ENCODE measurements around the gene PIP5K1C.

Gene PIP5K1C

GRCh38 chr19:3609779-3610719 lies 90.2 kb downstream of the PIP5K1C start:
- no peak for DNase-seq (ENCODE audit: low read depth)

GRCh38 chr19:3608750-3609322 lies 91.4 kb downstream of the PIP5K1C start:
- no peak for DNase-seq (ENCODE audit: low read depth)

- DNase-seq (ENCODE audit: low read depth), result no peak
These were observed 92.1 kb downstream of the PIP5K1C start for GRCh38 chr19:3608079-3608641.

GRCh38 chr19:3607303-3608078 lies 92.8 kb downstream of the PIP5K1C start:
- DNase-seq (ENCODE audit: low read depth), result peak; percentile 28

- DNase-seq (ENCODE audit: low read depth), result peak; percentile 78
These were observed 93.5 kb downstream of the PIP5K1C start, which contains the start of gene TBXA2R for GRCh38 chr19:3606690-3607289. Gene TBXA2R, minus strand, starts transcription at chr19:3606875. Its CDS starts 6,241 bp downstream, at chr19:3600634.

GRCh38 chr19:3606174-3606689 lies 94.0 kb downstream of the PIP5K1C start:
- DNase-seq (ENCODE audit: low read depth), result peak; percentile 45

- no peak for DNase-seq (ENCODE audit: low read depth)
These were observed 94.5 kb downstream of the PIP5K1C start for GRCh38 chr19:3605770-3606169.

GRCh38 chr19:3605361-3605760 lies 94.9 kb downstream of the PIP5K1C start:
- no peak for DNase-seq (ENCODE audit: low read depth)

- no peak for DNase-seq (ENCODE audit: low read depth)
These were observed 95.3 kb downstream of the PIP5K1C start for GRCh38 chr19:3604987-3605343.

GRCh38 chr19:3604227-3604986 lies 95.9 kb downstream of the PIP5K1C start:
- DNase-seq (ENCODE audit: low read depth), result no peak

GRCh38 chr19:3603121-3603811 lies 97.0 kb downstream of the PIP5K1C start:
- no peak for DNase-seq (ENCODE audit: low read depth)

GRCh38 chr19:3601021-3601420 lies 99.2 kb downstream of the PIP5K1C start:
- DNase-seq (ENCODE audit: low read depth), result no peak

- peak; percentile 40 for DNase-seq (ENCODE audit: low read depth)
These were observed 100.5 kb downstream of the PIP5K1C start for GRCh38 chr19:3599776-3600187.

GRCh38 chr19:3595521-3596061 lies 104.7 kb downstream of the PIP5K1C start:
- no peak for DNase-seq (ENCODE audit: low read depth)

- no peak for DNase-seq (ENCODE audit: low read depth)
These were observed 107.1 kb downstream of the PIP5K1C start for GRCh38 chr19:3593156-3593555.

- DNase-seq (ENCODE audit: low read depth), result no peak
These were observed 108.2 kb downstream of the PIP5K1C start for GRCh38 chr19:3591876-3592613.

GRCh38 chr19:3590991-3591659 lies 109.1 kb downstream of the PIP5K1C start:
- DNase-seq (ENCODE audit: low read depth), result no peak

GRCh38 chr19:3589949-3590348 lies 110.3 kb downstream of the PIP5K1C start:
- DNase-seq (ENCODE audit: low read depth), result no peak

GRCh38 chr19:3589439-3589838 lies 110.8 kb downstream of the PIP5K1C start:
- no peak for DNase-seq (ENCODE audit: low read depth)
